ENCODE results near the gene CSNK2A1.
A peak's percentile ranks its signal among the peaks of the same experiment; 100 is the strongest.
"Not testable (repeated sequence)": the region's sequence is repeated elsewhere in the genome, so short reads cannot be mapped to it uniquely, and the experiment has no call there.

The CSNK2A1 gene

DNA sequence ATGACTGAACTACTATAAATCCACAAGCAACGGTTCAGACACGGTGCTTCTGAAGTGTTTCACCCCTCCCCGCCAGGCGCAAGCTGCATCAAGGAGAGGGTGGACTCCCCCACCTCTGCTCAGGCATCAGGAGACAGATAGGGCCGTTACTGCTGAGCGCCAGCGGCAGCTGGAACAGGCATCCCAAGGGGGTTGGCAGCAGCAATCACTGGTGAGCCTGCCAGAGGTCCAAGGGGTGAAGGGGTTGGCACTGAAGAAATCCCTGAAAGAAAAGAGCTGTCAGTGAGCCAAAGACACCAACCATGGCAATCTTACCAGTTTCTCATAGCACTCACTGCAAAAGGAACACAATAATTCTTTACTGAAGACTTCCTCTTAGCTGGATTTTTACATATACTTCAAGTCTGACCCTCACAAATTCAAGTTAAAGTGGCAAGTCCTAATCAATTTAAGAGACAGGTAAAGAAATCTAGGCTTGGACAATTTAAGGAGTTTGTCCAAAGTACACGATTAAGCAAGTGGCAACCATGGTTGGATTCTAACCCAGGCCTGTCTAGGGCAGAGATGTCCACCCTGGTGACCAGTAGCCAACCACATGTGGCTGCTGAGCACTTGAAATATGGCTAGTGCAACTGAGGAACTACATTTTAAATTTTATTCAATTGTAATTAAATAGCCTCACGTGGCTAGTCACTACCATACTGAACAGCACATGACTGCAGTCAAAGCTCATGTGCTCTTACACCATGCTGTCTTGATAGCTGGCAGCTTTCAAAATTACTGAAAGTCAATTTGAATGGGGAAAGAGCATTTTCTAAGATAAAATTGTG, 59.6 kb downstream of the CSNK2A1 start:
- no peak for DNase-seq (ENCODE audit: low read depth in 3 of 3)

- no peak for DNase-seq (ENCODE audit: low read depth in 3 of 3)
Observed at GRCh38 chr20:481167-481566, 62.4 kb downstream of the CSNK2A1 start.

- no peak for DNase-seq (ENCODE audit: low read depth in 3 of 3)
Observed at GRCh38 chr20:480044-480443, 63.5 kb downstream of the CSNK2A1 start.

DNA sequence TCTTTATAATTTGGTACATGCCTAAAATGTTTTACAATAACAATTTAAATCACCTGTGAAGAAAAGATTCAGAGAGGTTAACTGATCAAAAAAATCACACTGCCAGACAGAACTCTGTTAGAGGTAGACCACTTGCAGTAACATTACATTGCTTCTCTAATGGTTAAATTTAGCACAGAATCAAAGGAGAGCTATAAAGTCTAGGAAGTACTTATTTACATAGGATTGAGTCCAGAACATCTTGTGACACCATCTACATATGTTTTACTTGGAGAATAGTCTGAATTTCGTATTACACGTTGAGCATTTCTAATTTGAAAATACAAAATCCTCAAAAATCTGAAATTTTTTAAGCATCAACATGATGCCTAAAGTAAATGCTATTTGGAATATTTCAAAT, 64.1 kb downstream of the CSNK2A1 start:
- DNase-seq (ENCODE audit: low read depth in 3 of 3), result no peak

DNA sequence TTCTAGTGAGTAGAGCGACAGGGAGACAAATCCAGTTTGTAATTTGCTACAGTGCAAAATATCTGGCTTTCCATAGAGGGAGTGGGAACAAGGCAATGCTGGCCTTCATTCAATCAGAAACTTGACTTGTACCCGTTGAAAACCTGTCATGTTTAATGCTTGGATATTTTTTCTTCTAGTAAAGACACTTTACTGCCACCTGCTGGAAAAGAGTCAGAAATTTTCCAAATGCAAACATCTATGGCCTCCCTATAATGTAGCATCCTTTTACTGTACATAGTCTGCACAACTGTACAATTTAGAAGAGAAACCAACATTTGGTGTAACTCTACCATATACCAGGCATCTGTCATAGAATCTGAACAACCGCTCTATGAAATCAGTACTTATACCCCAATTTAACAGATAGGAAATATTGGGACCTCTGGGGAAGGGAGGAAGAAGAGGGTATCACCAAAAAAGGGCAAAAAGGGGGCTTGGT, 64.6 kb downstream of the CSNK2A1 start:
- DNase-seq (ENCODE audit: low read depth in 3 of 3), result peak in 1 of 3 donors; percentile 15

- DNase-seq (ENCODE audit: low read depth in 3 of 3), result no peak
Observed at GRCh38 chr20:478010-478948, 65.3 kb downstream of the CSNK2A1 start.

DNA sequence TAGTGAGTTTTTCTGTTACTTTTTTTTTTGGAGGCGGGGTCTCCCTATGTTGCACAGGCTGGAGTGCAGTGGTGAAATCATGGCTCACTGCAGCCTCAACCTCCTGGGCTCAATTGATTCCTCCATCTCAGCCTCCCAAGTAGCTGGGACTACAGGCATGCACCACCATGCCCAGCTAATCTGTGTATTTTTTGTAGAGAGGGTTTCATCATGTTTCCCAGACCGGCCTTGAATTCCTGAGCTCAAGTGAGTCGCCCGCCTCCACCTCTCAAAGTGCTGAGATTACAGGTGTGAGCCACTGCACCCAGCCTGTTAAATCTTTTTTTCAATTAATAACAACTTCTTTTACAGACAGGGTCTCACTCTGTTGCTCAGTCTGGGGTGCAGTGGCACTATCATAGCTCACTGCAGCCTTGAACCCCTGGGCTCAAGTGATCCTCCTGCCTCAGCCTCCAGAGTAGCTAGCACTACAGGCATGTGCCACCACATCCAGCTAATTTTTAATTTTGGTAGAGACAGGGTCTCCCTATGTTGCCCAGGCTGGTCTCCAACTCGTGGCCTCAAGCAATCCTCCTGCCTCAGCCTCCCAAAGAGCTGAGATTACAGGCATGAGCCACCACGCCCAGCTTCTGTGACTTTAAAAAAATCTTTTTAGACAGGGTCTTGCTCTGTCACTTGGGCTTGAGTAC, 66.9 kb downstream of the CSNK2A1 start:
- not testable (repeated sequence) for DNase-seq (ENCODE audit: low read depth in 3 of 3)

DNA sequence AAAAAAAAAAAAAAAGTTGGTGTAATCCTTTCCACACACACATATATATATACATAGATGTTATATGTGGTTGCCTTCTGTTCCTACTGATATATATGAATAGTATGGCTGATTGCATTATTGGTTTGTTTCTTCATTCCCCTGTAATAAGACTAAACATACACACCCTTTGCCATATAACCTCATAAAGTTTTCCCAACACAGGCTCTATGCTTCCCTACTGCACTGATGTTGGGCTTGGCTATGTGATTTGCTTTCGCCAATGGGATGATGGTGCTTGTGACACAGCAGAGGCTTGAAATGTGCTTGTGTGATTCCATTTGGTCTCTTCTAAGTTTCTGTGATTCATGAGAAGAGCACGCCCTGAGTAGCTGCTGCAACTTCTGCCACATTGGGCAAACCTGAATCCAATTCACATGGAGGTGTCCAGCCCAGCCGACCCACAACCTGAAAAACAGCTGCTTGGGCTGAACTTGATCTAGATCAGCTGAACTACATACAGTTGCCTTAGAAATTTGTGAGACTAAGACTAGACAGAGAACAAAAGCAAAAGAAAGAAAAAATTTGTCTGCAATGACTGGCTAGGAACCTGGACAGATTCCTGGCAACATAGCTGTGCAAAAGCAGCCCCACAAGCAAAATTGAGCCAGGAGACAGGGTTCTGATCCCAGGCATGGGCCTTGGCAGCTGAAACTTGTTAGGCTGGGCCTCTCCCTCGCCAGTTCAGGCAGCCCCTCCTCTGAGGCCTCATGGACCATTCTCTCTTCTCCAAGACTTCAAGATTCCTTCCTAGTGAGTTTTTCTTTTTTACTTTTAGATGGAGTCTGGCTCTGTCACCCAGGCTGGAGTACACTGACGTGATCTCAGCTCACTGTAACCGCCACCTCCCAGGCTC, 67.9 kb downstream of the CSNK2A1 start:
- no peak for DNase-seq (ENCODE audit: low read depth in 3 of 3)

DNA sequence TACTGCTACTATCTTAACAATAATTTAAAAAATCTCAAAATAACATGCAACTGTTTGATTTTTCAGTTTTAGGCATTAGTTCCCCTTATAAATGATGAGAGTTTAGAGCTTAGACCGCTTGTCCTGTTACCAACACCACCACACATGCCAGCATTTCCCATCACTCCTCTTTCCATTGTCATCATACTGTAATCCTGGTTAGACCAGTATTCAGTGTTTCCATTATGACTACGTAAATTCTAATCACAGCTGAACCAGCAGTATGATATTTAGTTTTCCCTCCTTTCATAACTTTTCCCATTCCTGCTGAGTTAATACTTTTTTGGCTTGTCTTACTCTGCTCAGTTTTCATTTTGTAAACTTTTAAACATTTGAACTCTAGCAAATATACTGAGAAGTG, 69.0 kb downstream of the CSNK2A1 start:
- no peak for DNase-seq (ENCODE audit: low read depth in 3 of 3)

- DNase-seq (ENCODE audit: low read depth in 3 of 3), result no peak
Observed at GRCh38 chr20:472889-473292, 70.7 kb downstream of the CSNK2A1 start.

DNA sequence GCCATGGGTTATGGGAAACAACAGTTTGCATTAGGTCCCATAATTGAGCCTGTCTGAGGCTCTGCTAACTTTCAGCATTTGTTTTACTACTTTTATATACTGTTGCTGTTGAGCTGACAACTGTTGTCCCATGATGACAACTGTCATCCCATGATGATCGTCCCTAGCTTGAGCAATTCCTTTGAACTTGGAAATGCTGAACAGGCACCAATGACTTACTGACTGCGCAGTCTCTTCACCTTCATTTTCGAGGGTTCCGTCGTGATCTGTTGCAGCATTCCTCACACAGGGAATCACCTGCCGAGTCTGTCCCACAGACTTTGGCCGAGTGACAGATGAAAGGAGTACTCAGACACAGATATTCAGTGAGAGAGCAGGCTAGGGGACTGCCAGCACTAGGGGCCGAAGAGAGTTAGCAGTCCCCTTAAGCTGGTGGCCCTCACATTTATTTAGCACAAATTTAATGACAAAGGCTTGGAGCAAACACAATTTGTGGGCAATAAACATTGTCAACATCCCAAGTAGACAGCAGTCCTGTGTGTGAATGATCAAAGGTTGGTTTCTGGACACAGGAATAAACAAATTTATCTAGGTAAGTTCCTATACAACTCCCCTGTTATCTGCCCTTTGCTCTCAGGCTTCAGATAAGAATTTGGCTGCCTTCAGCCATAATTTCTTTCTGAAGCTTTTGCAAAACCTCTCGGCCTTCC, 71.3 kb downstream of the CSNK2A1 start:
- DNase-seq (ENCODE audit: low read depth in 3 of 3), result no peak

- DNase-seq (ENCODE audit: low read depth in 3 of 3), result no peak
Observed at GRCh38 chr20:469746-470490, 73.7 kb downstream of the CSNK2A1 start.

DNA sequence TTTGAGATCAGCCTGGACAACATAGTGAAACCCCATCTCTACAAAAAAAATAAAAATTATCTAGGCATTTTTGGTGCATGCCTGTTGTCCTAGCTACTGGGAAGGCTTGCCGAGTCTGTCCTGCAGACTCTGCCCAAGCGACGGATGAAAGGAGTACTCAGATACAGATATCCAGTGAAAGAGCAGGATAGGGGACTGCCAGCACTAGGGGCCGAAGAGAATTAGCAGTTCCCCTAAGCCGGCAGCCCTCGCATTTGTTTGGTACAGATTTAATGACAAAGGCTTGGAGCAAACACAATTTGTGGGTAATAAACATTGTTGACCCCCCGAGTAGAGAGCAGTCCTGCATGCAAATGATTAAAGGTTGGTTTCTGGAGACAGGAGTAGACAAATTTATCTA, 75.8 kb downstream of the CSNK2A1 start:
- DNase-seq (ENCODE audit: low read depth in 3 of 3), result no peak

- peak; percentile 67 to 80 (median 70) for DNase-seq (ENCODE audit: low read depth in 3 of 3)
Observed at GRCh38 chr20:462199-462991, 81.2 kb downstream of the CSNK2A1 start, which contains the start of gene TBC1D20. TSS of gene TBC1D20 (minus strand) at chr20:462533. CDS start at chr20:462405, 128 bp downstream.

- DNase-seq (ENCODE audit: low read depth in 3 of 3), result peak in 1 of 3 donors; percentile 32
Observed at GRCh38 chr20:461254-462198, 82.1 kb downstream of the CSNK2A1 start.

- no peak for DNase-seq (ENCODE audit: low read depth in 3 of 3)
Observed at GRCh38 chr20:460707-461106, 82.9 kb downstream of the CSNK2A1 start.

DNA sequence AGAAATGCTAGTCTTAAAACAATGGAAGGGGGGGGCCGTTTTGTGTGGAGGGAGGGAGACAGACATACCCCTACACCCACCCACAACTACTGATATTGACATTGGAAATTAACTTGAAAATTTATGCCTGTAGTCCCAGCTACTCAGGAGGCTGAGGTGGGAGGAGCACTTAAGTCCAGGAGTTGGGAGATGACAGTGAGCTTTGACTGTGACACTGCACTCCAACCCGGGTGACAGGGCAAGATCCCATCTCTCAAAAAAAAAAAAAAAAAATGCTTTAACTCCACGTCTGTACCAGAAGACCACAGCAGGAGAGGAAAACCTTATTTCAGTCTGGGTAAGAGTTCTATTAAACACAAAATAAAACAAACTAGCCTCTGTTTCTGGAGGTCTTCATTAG, 83.4 kb downstream of the CSNK2A1 start:
- DNase-seq (ENCODE audit: low read depth in 3 of 3), result no peak
